HepG2 (cell line): Measurements from ENCODE around the gene PELI1.

ENCODE experiments used
- FOXP1 ChIP-seq, 2 experiments: fragments of 450-650 bp in 1 of 2; IDR thresholded peaks; 2 replicates each; pipeline ENCODE4 v1.6.1; 2017 to 2018; ENCODE audit warnings: antibody characterized with exemption in 1 of 2
- MAFG ChIP-seq: sonication (generic); formaldehyde crosslinking; IDR thresholded peaks from 2 replicates; pipeline ENCODE4 v1.5.1; 2020; ENCODE audit warnings: mild to moderate bottlenecking, missing genetic modification reagents
- NFIC ChIP-seq: IDR thresholded peaks from 2 replicates; pipeline ENCODE4 v1.6.1; 2012; ENCODE audit warnings: mild to moderate bottlenecking, low read length, inconsistent platforms
- POLR2A ChIP-seq, 2 experiments: IDR thresholded peaks; 2 replicates each; pipeline ENCODE4 v1.6.1; 2011; ENCODE audit warnings: low read depth in 2 of 2, low read length in 2 of 2, mild to moderate bottlenecking in 1 of 2, moderate library complexity in 1 of 2; ENCODE audit not compliant: insufficient read depth in 1 of 2
- SAFB2 ChIP-seq: sonication (generic); formaldehyde crosslinking; IDR thresholded peaks from 2 replicates; pipeline ENCODE4 v1.5.1; 2020; ENCODE audit warnings: missing genetic modification reagents, low read depth, mild to moderate bottlenecking, borderline replicate concordance
- TAF1 ChIP-seq: sonication (generic); formaldehyde crosslinking; IDR thresholded peaks from 2 replicates; pipeline ENCODE4 v1.4.0; 2020; ENCODE audit warnings: missing genetic modification reagents
- YY1 ChIP-seq: IDR thresholded peaks from 2 replicates; pipeline ENCODE4 v1.6.1; 2011; ENCODE audit warnings: low read length, low read depth, moderate library complexity, mild to moderate bottlenecking; ENCODE audit not compliant: insufficient read depth, insufficient replicate concordance
- ZBTB8A ChIP-seq: sonication (generic); formaldehyde crosslinking; IDR thresholded peaks from 2 replicates; pipeline ENCODE4 v1.4.0; 2020; ENCODE audit warnings: mild to moderate bottlenecking, low read depth, missing genetic modification reagents, borderline replicate concordance
- ZNF10 ChIP-seq: sonication (generic); formaldehyde crosslinking; IDR thresholded peaks from 2 replicates; pipeline ENCODE4 v1.4.0; 2020; ENCODE audit warnings: mild to moderate bottlenecking, low read depth, missing genetic modification reagents, borderline replicate concordance
- ZNF350 ChIP-seq: sonication (generic); formaldehyde crosslinking; IDR thresholded peaks from 2 replicates; pipeline ENCODE4 v1.4.0; 2020; ENCODE audit warnings: mild to moderate bottlenecking, low read depth, missing genetic modification reagents, borderline replicate concordance
- TF ChIP-seq, protein P1 (sequence below): sonication (generic); formaldehyde crosslinking; IDR thresholded peaks from 2 replicates; pipeline ENCODE4 v1.5.0; 2020; ENCODE audit warnings: mild to moderate bottlenecking, missing genetic modification reagents, moderate library complexity
- TF ChIP-seq, protein P2 (sequence below): sonication (generic); formaldehyde crosslinking; IDR thresholded peaks from 2 replicates; pipeline ENCODE4 v1.4.0; 2020; ENCODE audit warnings: missing genetic modification reagents

DNA sequence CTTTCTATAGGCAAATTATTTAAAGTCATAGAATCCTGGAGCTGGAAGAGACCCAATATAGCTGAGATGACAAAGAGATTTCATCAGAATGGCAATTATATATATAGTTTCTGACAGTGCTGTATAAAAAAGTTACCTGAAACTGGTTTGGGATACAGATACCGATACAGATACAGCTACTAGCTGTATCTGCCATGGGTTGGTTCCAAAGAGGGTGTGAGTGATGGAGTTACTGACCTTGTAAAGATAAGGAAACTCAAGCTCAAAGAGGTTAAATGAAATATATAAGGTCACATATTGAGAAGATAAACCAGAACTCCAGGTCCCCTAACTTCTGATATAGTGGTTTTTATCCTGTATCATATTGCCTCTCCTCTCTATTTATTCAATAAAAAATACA is 10.9 kb downstream of the PELI1 start:
- TF ChIP-seq ZBTB8A (CRISPR knock-in tag) = no peak
- TF ChIP-seq ZNF350 = no peak
- TF ChIP-seq, protein P1, sequence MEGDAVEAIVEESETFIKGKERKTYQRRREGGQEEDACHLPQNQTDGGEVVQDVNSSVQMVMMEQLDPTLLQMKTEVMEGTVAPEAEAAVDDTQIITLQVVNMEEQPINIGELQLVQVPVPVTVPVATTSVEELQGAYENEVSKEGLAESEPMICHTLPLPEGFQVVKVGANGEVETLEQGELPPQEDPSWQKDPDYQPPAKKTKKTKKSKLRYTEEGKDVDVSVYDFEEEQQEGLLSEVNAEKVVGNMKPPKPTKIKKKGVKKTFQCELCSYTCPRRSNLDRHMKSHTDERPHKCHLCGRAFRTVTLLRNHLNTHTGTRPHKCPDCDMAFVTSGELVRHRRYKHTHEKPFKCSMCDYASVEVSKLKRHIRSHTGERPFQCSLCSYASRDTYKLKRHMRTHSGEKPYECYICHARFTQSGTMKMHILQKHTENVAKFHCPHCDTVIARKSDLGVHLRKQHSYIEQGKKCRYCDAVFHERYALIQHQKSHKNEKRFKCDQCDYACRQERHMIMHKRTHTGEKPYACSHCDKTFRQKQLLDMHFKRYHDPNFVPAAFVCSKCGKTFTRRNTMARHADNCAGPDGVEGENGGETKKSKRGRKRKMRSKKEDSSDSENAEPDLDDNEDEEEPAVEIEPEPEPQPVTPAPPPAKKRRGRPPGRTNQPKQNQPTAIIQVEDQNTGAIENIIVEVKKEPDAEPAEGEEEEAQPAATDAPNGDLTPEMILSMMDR (CRISPR knock-in tag) = no peak
- no peak for TF ChIP-seq SAFB2 (CRISPR knock-in tag)
- TF ChIP-seq MAFG (CRISPR knock-in tag) = no peak
- TF ChIP-seq FOXP1 (IDR thresholded peaks at IDR 0.05) = no peak
- no peak for TF ChIP-seq FOXP1 (CRISPR knock-in tag; IDR thresholded peaks at IDR 0.05)
- TF ChIP-seq YY1 = no peak
- TF ChIP-seq POLR2A (IDR thresholded peaks at IDR 0.05; ENCODE audit: insufficient read depth in 1 of 2, low read depth in 2 of 2, low read length in 2 of 2) = no peak
- TF ChIP-seq TAF1 (CRISPR knock-in tag) = no peak
- TF ChIP-seq ZNF10 (CRISPR knock-in tag) = no peak
- TF ChIP-seq, protein P2, sequence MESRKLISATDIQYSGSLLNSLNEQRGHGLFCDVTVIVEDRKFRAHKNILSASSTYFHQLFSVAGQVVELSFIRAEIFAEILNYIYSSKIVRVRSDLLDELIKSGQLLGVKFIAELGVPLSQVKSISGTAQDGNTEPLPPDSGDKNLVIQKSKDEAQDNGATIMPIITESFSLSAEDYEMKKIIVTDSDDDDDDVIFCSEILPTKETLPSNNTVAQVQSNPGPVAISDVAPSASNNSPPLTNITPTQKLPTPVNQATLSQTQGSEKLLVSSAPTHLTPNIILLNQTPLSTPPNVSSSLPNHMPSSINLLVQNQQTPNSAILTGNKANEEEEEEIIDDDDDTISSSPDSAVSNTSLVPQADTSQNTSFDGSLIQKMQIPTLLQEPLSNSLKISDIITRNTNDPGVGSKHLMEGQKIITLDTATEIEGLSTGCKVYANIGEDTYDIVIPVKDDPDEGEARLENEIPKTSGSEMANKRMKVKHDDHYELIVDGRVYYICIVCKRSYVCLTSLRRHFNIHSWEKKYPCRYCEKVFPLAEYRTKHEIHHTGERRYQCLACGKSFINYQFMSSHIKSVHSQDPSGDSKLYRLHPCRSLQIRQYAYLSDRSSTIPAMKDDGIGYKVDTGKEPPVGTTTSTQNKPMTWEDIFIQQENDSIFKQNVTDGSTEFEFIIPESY (CRISPR knock-in tag) = no peak
- TF ChIP-seq NFIC = no peak
